Measurements from ENCODE around the gene UBAP2L. TPM values are rescaled to one million over a fixed set of nuclear protein-coding genes. Genes with fewer than 3 reads are reported as not detected.
A peak's percentile ranks its signal among the peaks of the same experiment; 100 is the strongest.
"Not testable (repeated sequence)": the region's sequence is repeated elsewhere in the genome, so short reads cannot be mapped to it uniquely, and the experiment has no call there.

Gene UBAP2L
- total and polyA plus RNA-seq, 2 experiments from 2014 or later, result 73.0 to 132 TPM

DNA sequence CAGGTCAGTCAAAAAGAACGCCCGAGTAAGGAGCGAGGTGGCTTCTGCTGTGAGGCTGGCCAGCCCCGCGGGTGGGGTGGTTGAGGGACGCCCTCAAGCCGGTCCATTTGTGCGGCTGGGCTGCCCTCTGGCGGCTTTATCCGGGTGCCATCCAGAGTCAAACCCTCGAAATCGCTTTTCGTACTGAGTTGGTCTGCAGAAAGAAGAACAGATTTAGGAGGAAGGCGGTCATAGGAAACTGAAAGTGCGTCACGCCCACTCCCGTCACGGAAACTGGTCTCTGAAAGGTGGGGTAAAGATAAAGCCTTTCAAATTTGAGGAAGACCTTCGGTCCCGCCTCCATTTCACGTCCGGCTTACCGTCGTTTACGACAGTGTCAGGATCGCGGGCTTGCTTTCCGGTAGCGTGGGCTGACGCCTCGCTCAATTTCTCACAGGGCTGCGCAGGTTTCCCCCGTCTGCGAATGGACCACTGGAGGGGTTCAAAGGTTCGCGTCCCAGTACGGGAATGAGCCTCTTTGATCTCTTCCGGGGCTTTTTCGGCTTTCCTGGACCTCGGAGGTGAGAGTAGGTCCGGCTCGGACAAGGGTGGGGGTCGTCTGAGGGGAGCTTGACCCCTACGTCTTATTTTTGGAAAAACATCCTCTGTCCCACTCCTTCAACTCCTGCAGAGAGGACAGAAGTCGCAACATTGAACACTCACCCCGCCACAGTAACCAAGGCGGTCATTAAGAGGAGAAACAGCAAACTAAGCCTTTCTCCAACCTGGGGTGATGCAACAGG lies 51.7 kb downstream of the UBAP2L start, which contains the start of gene HAX1:
Gene HAX1 (plus strand): TSS at position 413 of the 782 bp plus-strand sequence. CDS start 95 bp downstream, at position 508.
- Histone ChIP-seq H3K4me3 (peak within 1 kb of the TSS; percentile 88), H3K9ac (peak within 1 kb of the TSS; percentile 93), H3K4me2 (ENCODE audit: unreplicated experiment) (peak within 1 kb of the TSS; percentile 92), H3K9me2 (ENCODE audit: insufficient read depth) (no peaks in the 10 kb centered on the region), H2AFZ (peak within 1 kb of the TSS; percentile 91), H3K27ac (peak within 1 kb of the TSS; percentile 69), H3K36me3 (ENCODE audit: low read depth) (peaks cover 14% of the 10 kb centered on the region; the same call in 1 of the 2 replicates), H3K79me2 (ENCODE audit: insufficient read depth) (peaks cover 22% of the 10 kb centered on the region), H3K27me3 (replicated peaks; ENCODE audit: insufficient read depth) (no peaks in the 10 kb centered on the region), H4K20me1 (ENCODE audit: insufficient read depth) (no peaks in the 10 kb centered on the region), H3F3A (ENCODE audit: insufficient read depth) (peaks cover 19% of the 10 kb centered on the region), H3K9me3 (ENCODE audit: low read depth) (no peaks in the 10 kb centered on the region), H3K4me1 (ENCODE audit: insufficient read depth) (peaks cover 8% of the 10 kb centered on the region)
- peak; percentile 96 for DNase-seq
- TF ChIP-seq EZH2 (IDR thresholded peaks at IDR 0.05; ENCODE audit: insufficient read depth, poor library complexity, severe bottlenecking) (no peak), EZH2phosphoT487 (IDR thresholded peaks at IDR 0.05; ENCODE audit: insufficient read depth, low read depth) (no peak)
- in situ Hi-C loops (cut with MboI), result no loop called here
- 1% methylated on average over 47 of the region's 47 CpGs for WGBS, 2 experiments (ENCODE audit: low coverage in 1 of 2, low lambda C conversion rate in 2 of 2, missing lambda C conversion rate in 2 of 2)

GRCh38 chr1:154272999-154273563 lies 52.3 kb downstream of the UBAP2L start:
- DNase-seq, result peak; percentile 8
- H3K27ac ChIP-seq, result peak overlapping the region; percentile 69
- no peaks in the 10 kb centered on the region for H3K9me3 ChIP-seq (ENCODE audit: low read depth)
- H3K4me3 ChIP-seq, result peak overlapping the region; percentile 88
- no peaks in the 10 kb centered on the region for H3K27me3 ChIP-seq (replicated peaks; ENCODE audit: insufficient read depth)
- no peaks in the 10 kb centered on the region for H4K20me1 ChIP-seq (ENCODE audit: insufficient read depth)
- peaks cover 22% of the 10 kb centered on the region for H3K79me2 ChIP-seq (ENCODE audit: insufficient read depth)
- peaks cover 8% of the 10 kb centered on the region for H3K4me1 ChIP-seq (ENCODE audit: insufficient read depth)
- H3K9ac ChIP-seq, result peak overlapping the region; percentile 93
- peak overlapping the region; percentile 91 for H2AFZ ChIP-seq
- TF ChIP-seq EZH2 (IDR thresholded peaks at IDR 0.05; ENCODE audit: insufficient read depth, poor library complexity, severe bottlenecking) (no peak), EZH2phosphoT487 (IDR thresholded peaks at IDR 0.05; ENCODE audit: insufficient read depth, low read depth) (no peak)
- H3F3A ChIP-seq (ENCODE audit: insufficient read depth), result peaks cover 19% of the 10 kb centered on the region
- no peaks in the 10 kb centered on the region for H3K9me2 ChIP-seq (ENCODE audit: insufficient read depth)
- in situ Hi-C loops (cut with MboI), result no loop called here
- peak overlapping the region; percentile 92 for H3K4me2 ChIP-seq (ENCODE audit: unreplicated experiment)
- peaks cover 14% of the 10 kb centered on the region; the same call in 1 of the 2 replicates for H3K36me3 ChIP-seq (ENCODE audit: low read depth)
- 46% methylated on average over 11 to 13 of the region's 13 CpGs for WGBS, 2 experiments (ENCODE audit: low coverage in 1 of 2, low lambda C conversion rate in 2 of 2, missing lambda C conversion rate in 2 of 2)

DNA sequence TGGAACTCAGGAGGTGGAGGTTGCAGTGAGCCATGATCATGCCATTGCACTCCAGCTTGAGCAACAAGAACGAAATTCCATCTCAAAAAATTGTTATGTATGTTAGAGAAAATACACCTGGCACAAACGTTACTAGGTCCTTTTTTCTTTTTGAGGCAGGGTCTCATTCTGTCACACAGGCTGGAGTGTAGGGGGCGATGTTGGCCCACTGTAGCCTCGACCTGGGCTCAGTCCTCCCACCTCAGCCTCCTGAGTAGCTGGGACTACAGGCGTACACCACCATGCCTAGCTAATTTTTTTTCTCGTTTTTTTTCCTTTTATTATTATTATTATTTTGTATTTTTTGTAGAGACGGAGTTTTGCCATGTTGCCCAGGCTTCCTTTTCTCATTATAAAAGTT lies 56.0 kb downstream of the UBAP2L start:
- Histone ChIP-seq H3K4me1 (ENCODE audit: insufficient read depth) (peaks cover 1% of the 10 kb centered on the region; the same call in 1 of the 2 replicates), H3K9ac (no peak overlapping the region), H3F3A (ENCODE audit: insufficient read depth) (peaks cover 4% of the 10 kb centered on the region), H3K27me3 (replicated peaks; ENCODE audit: insufficient read depth) (no peaks in the 10 kb centered on the region), H2AFZ (no peak overlapping the region), H3K4me2 (ENCODE audit: unreplicated experiment) (no peak overlapping the region), H3K79me2 (ENCODE audit: insufficient read depth) (peaks cover 22% of the 10 kb centered on the region), H3K36me3 (ENCODE audit: low read depth) (peaks cover 10% of the 10 kb centered on the region; the same call in 1 of the 2 replicates), H4K20me1 (ENCODE audit: insufficient read depth) (no peaks in the 10 kb centered on the region), H3K9me2 (ENCODE audit: insufficient read depth) (no peaks in the 10 kb centered on the region), H3K9me3 (ENCODE audit: low read depth) (no peaks in the 10 kb centered on the region), H3K4me3 (no peak overlapping the region), H3K27ac (no peak overlapping the region)
- in situ Hi-C loops (cut with MboI), result no loop called here
- 86% methylated on average over 7 of the region's 7 CpGs for WGBS, 2 experiments (ENCODE audit: low coverage in 1 of 2, low lambda C conversion rate in 2 of 2, missing lambda C conversion rate in 2 of 2)
- DNase-seq, result no peak
- TF ChIP-seq EZH2 (IDR thresholded peaks at IDR 0.05; ENCODE audit: insufficient read depth, poor library complexity, severe bottlenecking) (no peak), EZH2phosphoT487 (IDR thresholded peaks at IDR 0.05; ENCODE audit: insufficient read depth, low read depth) (no peak)

DNA sequence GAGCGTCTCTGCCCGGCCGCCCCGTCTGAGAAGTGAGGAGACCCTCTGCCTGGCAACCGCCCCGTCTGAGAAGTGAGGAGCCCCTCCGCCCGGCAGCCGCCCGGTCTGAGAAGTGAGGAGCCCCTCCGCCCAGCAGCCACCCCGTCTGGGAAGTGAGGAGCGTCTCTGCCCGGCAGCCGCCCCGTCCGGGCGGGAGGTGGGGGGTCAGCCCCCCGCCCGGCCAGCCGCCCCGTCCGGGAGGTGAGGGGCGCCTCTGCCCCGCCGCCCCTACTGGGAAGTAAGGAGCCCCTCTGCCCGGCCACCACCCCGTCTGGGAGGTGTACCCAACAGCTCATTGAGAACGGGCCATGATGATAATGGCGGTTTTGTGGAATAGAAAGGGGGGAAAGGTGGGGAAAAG lies 66.8 kb downstream of the UBAP2L start:
- H3K4me2 ChIP-seq (ENCODE audit: unreplicated experiment); H3F3A ChIP-seq (ENCODE audit: insufficient read depth); H3K9ac ChIP-seq; H4K20me1 ChIP-seq (ENCODE audit: insufficient read depth); in situ Hi-C loops (cut with MboI); H3K27ac ChIP-seq; H3K4me3 ChIP-seq; H3K9me2 ChIP-seq (ENCODE audit: insufficient read depth); H2AFZ ChIP-seq; H3K9me3 ChIP-seq (ENCODE audit: low read depth); H3K27me3 ChIP-seq (replicated peaks; ENCODE audit: insufficient read depth); H3K36me3 ChIP-seq (ENCODE audit: low read depth); DNase-seq; H3K4me1 ChIP-seq (ENCODE audit: insufficient read depth); H3K79me2 ChIP-seq (ENCODE audit: insufficient read depth): not testable (repeated sequence)
- 88% methylated on average over 24 of the region's 30 CpGs; no CpG with 5 or more reads in 1 of the 2 experiments for WGBS, 2 experiments (ENCODE audit: low coverage in 1 of 2, low lambda C conversion rate in 2 of 2, missing lambda C conversion rate in 2 of 2)
